HG02610 (cell line): Measurements from ENCODE around the gene GPR176.

Experiments used
- ATAC-seq: cut with Tn5 transposase; IDR thresholded peaks from one replicate; pipeline ENCODE4 v1.9.1; 2021; ENCODE audit warnings: mild to moderate bottlenecking, moderate library complexity; ENCODE audit not compliant: unreplicated experiment

Gene GPR176

DNA sequence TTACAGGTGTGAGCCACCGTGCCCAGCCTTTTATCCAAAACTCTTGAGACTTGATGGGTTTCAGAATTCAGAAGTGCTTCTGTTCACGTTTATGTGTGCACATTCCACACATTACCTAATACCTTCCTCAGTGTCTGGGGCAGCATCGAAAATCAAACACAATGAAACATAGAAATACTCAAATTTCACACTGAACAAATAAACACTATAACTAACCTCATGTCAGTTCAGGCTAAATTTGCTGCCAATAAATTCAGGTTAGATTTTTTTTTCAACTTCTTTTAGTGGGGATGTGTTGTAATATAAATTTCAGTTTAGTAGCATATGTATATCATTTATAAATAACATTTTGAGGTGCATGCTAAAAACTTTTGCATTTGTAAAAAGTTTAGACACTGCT, 16.6 kb upstream of the GPR176 start:
- ATAC-seq: no peak

- ATAC-seq: no peak
Measured at GRCh38 chr15:39936187-39936586, 16.1 kb upstream of the GPR176 start.

- no peak for ATAC-seq
Measured at GRCh38 chr15:39935241-39935640, 15.2 kb upstream of the GPR176 start.

- peak; percentile 1 for ATAC-seq
Measured at GRCh38 chr15:39934397-39935071, 14.5 kb upstream of the GPR176 start.

- no peak for ATAC-seq
Measured at GRCh38 chr15:39931615-39932014, 11.5 kb upstream of the GPR176 start.

GRCh38 chr15:39926526-39926925, 6.5 kb upstream of the GPR176 start:
- no peak for ATAC-seq

DNA sequence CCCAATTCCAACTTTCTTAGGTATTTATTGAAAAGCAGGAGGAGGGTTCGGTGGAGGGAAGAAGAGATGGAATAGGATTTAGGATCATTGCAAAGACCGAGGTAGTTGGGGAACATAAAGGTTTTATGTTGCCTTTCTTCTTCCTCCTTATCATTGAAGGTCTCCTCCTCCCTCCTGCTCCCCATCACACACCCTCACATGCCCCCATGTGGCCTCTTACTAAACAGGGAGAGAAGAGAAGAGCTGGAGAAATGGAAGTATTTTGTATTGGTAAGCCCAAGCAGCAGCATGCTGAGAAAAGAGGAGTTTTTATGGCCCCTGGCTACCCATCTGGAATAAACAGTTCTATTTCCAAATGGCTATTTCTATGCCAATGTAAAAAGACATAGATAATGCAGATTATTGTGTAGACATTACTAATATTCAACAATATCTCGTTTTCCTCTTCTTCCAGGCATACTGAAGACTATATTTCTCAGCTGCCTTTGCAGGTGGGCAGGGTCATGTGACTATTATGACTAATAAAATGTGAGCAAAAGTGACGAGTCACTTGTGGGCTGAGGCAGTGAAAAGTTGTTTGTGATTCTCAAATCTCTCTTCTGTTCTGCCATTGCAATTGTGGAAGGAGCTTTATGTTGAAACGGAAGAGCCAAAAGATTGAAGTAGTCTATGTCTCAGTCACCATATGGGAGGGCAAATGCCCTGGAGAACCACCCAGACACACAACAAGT, 5.2 kb upstream of the GPR176 start:
- ATAC-seq: no peak

GRCh38 chr15:39924437-39924836, 4.4 kb upstream of the GPR176 start:
- no peak for ATAC-seq

GRCh38 chr15:39922462-39923092, 2.5 kb upstream of the GPR176 start:
- ATAC-seq: no peak

DNA sequence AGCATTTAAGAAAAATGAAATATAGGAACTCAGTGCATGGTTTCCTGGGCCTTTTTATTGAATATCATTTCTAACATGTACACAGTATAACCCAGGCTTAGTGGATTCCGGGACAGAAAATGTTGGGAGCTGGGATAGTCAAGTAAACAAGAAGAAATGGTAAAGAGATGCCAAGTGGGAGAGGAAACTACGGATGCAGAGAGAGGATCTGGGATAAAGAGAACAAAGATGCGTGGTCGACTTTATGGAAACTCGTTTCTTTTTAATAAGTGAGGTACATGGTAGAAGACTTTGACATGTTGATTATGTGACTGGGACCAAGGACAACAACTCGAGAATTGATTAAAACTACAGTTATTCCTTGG, 1.2 kb upstream of the GPR176 start:
- no peak for ATAC-seq

DNA sequence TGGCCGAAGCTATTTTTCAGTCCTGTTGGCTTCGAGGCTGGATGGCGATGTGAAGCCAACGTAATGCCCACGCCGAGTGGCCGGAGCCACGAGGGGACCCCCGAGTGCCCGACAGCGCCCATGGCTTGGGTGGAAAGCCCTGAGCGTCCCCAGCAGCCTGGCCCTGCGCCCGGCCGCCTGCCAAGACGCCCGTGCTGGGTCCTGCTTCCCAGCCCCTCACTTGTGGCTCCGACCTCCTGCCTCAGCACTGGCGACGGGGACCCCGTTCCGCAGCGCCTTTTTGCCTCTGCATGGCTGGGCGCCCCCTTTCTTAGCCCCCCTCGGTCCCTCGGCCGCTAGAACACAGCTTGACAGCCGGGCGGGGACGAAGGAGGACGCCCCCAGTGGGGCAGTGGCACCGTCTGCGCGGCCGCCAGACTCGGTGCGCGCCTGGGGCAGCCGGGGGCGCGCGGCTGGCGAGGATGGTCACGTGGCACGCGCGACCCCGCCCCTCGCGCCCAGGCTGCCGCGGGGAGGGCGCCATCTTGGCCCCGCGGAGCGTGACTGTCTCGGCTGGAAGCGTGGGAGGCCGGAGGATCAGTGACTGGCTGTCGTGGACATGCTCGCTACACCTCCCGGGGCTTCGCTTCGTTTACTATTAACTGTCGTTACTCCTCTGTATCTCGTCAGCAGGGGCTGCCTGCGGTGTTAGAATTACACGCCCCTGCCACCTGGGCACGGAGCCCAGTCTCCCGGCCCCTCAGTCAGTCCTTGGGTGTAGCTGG, 626 bp upstream of the GPR176 start:
- peak; percentile 86 for ATAC-seq

DNA sequence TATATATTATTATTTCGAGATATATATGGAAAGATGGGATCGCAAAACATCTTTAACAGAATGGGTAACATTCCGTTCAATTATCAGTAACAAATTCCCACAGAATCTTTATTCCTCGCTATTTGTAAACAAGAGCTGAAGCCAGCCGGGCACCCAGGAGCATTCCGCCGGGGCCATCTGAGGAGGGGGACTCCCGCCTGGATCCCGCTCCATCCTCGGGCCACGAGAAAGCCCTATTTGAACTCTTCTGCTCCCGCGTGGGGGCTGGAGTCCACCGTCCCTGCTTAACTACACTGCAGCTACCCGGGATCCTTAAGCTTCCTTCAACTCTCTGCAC, 687 bp downstream of the GPR176 start:
- no peak for ATAC-seq

- ATAC-seq: no peak
Measured at GRCh38 chr15:39918688-39919385, 1.2 kb downstream of the GPR176 start.

DNA sequence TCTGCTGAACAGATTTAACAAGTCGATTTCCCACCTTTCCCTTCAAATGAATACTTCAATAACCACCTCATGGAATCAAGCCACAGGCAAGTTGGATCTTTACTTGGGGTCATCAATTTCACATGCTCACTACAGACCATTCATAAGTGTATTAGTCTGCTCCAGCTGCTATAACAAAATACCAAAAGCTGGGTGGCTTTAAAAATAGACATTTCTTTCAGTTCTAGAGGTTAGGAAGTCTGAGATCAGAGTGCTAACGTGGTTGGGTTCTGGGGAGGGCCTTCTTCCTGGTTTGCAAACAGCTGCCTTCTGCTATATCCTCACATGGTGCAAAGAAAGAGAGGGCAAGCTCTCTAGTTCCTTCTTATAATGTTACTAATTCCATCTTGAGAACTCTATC, 5.1 kb downstream of the GPR176 start:
- no peak for ATAC-seq

DNA sequence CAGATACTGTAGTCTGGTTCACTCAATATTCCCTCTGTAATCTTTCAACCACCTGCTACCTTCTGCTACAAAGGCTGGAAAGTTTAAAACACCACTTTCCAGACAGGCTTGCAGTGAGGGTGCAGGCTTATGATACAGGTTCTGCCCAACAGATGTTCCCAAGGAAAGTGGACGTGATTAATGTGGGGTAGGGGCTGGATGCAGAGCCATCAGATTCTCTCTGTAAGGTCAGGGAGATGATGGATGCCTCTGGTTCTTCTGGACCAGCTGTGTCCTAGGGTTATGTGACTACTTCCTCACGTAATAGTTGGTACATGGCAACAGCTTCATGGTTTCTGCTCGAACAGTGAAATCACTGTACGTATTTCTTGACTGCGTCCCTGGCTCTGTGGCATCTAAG, 11.1 kb downstream of the GPR176 start:
- no peak for ATAC-seq

GRCh38 chr15:39908186-39908585, 11.9 kb downstream of the GPR176 start:
- no peak for ATAC-seq

- ATAC-seq: no peak
Measured at GRCh38 chr15:39907216-39907615, 12.8 kb downstream of the GPR176 start.

DNA sequence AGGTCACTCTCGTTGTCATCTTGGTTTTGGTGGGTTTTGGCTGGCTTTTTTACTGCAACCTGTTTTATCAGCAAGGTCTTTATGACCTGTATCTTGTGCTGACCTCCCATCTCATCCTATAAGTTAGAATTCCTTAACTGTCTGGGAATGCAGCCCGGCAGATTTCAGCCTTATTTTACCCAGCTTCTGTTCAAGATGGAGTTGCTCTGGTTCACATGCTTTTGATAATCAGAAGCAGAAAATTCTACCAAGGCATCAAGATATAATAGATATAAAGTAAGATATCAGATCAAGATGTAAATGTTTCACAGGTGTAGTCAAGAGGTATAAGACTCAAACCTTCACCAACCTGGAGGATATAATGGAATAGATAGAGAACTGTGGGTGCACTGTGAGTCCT, 16.0 kb downstream of the GPR176 start:
- ATAC-seq: no peak

GRCh38 chr15:39898317-39898716, 21.7 kb downstream of the GPR176 start:
- no peak for ATAC-seq

DNA sequence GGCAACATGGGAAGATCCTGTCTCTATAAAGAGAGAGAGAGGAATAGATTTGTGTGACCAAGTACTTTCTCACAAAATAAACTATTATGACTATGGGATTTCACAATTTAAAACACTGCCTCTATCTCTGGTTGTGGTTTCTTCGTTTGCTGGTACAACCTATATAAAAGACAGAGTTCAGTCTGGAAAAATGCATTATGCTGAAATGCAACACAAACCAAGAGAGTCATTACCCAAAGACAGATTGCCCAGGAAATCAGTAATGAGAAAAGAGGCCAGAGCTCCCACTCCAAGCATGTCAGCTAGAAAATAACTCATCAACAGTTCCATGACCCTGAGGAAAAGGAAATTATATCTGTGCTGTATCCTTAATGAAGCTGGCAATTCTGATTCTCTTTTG, 23.2 kb downstream of the GPR176 start:
- ATAC-seq: no peak

GRCh38 chr15:39896101-39896500, 24.0 kb downstream of the GPR176 start:
- ATAC-seq: no peak
